Activated naive CD8-positive, alpha-beta T cell treated with anti-CD3 and anti-CD28 coated beads, Interleukin-2, amount 10 ng/mL, durations not matched to agents 7 days and 5 days (primary cell): ENCODE results near the gene MMEL1. TPM values are rescaled to one million over a fixed set of nuclear protein-coding genes. Genes with fewer than 3 reads are reported as not detected.
"Not testable (repeated sequence)": the region's sequence is repeated elsewhere in the genome, so short reads cannot be mapped to it uniquely, and the experiment has no call there.

Source experiments
- ATAC-seq: fragments of 150-1000 bp; cut with Tn5 transposase; one replicate; pipeline ENCODE4 v1.10.0; 2021; ENCODE audit warnings: low read depth, moderate library complexity
- POLR2A ChIA-PET: fragments of 350-600 bp; sonication (Branson Sonifier 250); formaldehyde crosslinking; loops from one replicate; lab custom pipeline; 2021; ENCODE audit warnings: antibody characterized with exemption; lab: Charles Lee
- DNase-seq: peaks from one replicate; pipeline ENCODE4 v3.0.0; 2021
- H3K27ac Mint-ChIP-seq: one replicate; pipeline ENCODE4 v1.8.0; 2022; ENCODE audit warnings: mild to moderate bottlenecking, mixed read lengths
- H3K27me3 Mint-ChIP-seq: one replicate; pipeline ENCODE4 v1.8.0; 2022; ENCODE audit warnings: mild to moderate bottlenecking, moderate library complexity, mixed read lengths
- H3K36me3 Mint-ChIP-seq: one replicate; pipeline ENCODE4 v1.8.0; 2021; ENCODE audit warnings: mild to moderate bottlenecking, mixed read lengths
- H3K4me1 Mint-ChIP-seq: one replicate; pipeline ENCODE4 v1.8.0; 2021; ENCODE audit warnings: mixed read lengths
- H3K4me3 Mint-ChIP-seq: one replicate; pipeline ENCODE4 v1.8.0; 2022; ENCODE audit warnings: mild to moderate bottlenecking, moderate library complexity, mixed read lengths
- H3K9me3 Mint-ChIP-seq: one replicate; pipeline ENCODE4 v1.8.0; 2021; ENCODE audit warnings: mixed read lengths
- total RNA-seq, 2 experiments: library from RNA; stranded (reverse); gene quantifications; one replicate each; pipeline ENCODE4 v1.2.3, GENCODE V29; 2021

The MMEL1 gene
- total RNA-seq, 2 experiments from 2014 or later = 3.0 to 4.1 TPM

DNA sequence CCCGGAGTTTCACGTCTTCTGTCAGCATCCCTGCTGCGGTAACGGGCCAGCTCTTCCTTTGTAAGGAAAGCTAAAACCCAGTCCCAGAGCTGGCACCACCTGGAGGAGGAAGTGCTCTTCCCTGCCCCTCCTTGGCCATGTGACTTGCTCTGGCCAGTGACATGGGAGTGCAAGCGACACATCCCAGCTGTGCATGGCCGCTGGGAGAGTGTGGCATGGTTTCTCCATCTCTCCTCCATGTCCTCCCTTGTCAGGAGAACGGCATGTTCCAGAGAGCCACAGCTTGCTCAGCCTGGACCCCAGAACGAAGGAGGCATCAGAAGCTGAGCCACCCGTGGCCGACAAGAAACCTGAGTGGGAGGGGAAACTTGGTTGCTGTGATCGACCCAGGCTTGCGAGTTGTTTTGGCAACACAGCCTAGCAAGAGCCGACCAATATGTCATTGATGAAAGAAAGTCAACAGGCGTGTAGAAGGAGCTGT lies 48.9 kb downstream of the MMEL1 start:
- peaks cover 38% of the 10 kb centered on the region for H3K4me1 Mint-ChIP-seq
- no peaks in the 10 kb centered on the region for H3K9me3 Mint-ChIP-seq
- H3K36me3 Mint-ChIP-seq = peaks cover 1% of the 10 kb centered on the region
- H3K4me3 Mint-ChIP-seq = peak overlapping the region; percentile 95
- no peaks in the 10 kb centered on the region for H3K27me3 Mint-ChIP-seq
- ATAC-seq (no peak), DNase-seq (no peak)
- H3K27ac Mint-ChIP-seq = peak overlapping the region; percentile 96
- POLR2A ChIA-PET = interaction anchor here (1.1 to 7.8 kb wide), 9 partner anchors 9 to 171 kb away, joined by 3 to 231 read pairs (median 5); partner anchors contain the start of genes PANK4, PEX10 and TNFRSF14

DNA sequence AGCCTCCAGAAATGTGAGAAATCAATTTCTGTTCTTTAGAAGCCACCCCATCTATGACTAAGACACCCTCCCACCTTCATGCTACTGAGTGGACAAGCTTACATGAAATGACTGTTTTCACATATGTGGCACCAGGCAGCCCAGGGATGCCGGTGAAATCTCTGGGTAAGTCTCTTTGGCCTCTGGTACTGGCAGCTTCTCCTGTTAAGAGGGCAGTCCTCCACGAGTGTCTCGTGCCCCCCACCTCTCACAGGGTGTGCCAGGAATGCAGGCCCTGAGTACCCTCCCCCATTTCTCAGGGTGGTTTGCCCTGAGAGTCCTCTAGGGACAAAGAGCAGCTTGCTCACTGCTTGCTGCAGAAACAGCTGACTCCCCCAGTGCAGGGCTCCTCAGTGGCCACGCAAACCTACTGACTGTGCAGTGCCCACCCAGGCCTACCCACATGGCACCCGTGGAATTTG lies 49.5 kb downstream of the MMEL1 start:
- ATAC-seq (no peak), DNase-seq (no peak)
- H3K27me3 Mint-ChIP-seq = no peaks in the 10 kb centered on the region
- H3K4me1 Mint-ChIP-seq = peaks cover 43% of the 10 kb centered on the region
- peak overlapping the region; percentile 96 for H3K27ac Mint-ChIP-seq
- H3K4me3 Mint-ChIP-seq = peak overlapping the region; percentile 95
- peaks cover 4% of the 10 kb centered on the region for H3K36me3 Mint-ChIP-seq
- POLR2A ChIA-PET = interaction anchor here (0.8 to 7.8 kb wide), 8 partner anchors 9 to 171 kb away, joined by 3 to 231 read pairs (median 12); partner anchors contain the start of genes PANK4, PEX10 and TNFRSF14
- no peaks in the 10 kb centered on the region for H3K9me3 Mint-ChIP-seq

DNA sequence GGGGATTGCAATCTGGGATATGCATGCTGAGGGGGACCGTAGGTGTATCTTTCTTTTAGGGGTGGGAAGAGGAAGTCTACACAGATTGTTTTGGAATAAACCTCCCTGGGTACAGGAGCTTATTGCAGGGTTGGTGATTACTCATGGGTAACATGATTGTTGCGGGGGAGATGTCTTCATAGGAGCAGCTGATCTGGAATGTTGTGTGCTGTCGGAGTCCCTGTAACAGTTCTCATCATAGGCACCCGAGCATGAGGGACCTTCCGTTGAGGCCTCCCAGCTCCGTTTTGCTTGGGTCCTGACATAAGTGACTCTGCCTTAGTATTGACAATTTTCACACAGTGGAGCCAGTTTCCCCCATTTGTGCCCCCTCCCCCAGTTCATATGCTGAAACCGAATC lies 50.4 kb downstream of the MMEL1 start:
- POLR2A ChIA-PET = interaction anchor here (0.7 to 7.8 kb wide), 3 partner anchors 8 to 166 kb away, joined by 3 to 231 read pairs (median 3); partner anchors contain the start of gene TNFRSF14
- Mint-ChIP-seq H3K36me3 (peaks cover 4% of the 10 kb centered on the region), H3K4me1 (peaks cover 47% of the 10 kb centered on the region), H3K27ac (peak overlapping the region; percentile 39), H3K9me3 (no peaks in the 10 kb centered on the region), H3K27me3 (no peaks in the 10 kb centered on the region), H3K4me3 (no peak overlapping the region)
- ATAC-seq (no peak), DNase-seq (no peak)

DNA sequence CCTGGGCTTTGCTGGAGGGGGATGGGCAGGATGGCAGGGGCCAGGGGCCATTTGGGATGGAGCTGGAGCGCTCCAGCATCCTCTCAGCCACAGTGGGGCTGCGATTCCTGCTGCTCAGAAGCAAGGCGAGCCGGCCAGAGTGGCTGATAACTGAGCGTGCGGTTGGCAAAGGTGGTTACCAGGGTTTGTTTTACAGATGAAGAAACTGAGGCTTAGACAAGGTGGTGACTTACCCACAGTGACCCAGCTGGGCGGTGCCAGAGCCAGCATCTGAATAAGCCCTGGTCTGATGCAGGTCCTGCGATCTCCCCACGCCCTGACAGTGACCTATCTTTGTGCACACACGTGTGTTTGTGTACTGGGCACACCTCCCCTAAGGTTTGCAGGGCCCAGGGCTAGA lies 52.1 kb downstream of the MMEL1 start:
- no peak for DNase-seq
- Mint-ChIP-seq H3K4me1 (peaks cover 54% of the 10 kb centered on the region), H3K36me3 (peaks cover 4% of the 10 kb centered on the region), H3K27ac (peak overlapping the region; percentile 20), H3K4me3 (no peak overlapping the region), H3K9me3 (no peaks in the 10 kb centered on the region), H3K27me3 (no peaks in the 10 kb centered on the region)
- no peak for ATAC-seq
- POLR2A ChIA-PET = interaction anchor here (0.7 to 2.0 kb wide), 3 partner anchors 25 to 63 kb away, joined by 3 to 9 read pairs (median 3); partner anchors contain the start of gene TNFRSF14

GRCh38 chr1:2578758-2579118 lies 54.1 kb downstream of the MMEL1 start:
- POLR2A ChIA-PET = interaction anchor here (1.3 to 3.1 kb wide), 7 partner anchors 7 to 53 kb away, joined by 4 to 68 read pairs (median 8); partner anchors contain the start of genes PRXL2B and TNFRSF14
- ATAC-seq = no peak

GRCh38 chr1:2577565-2578075 lies 55.2 kb downstream of the MMEL1 start:
- DNase-seq, H3K9me3 Mint-ChIP-seq, H3K27me3 Mint-ChIP-seq: not testable (repeated sequence)
- H3K36me3 Mint-ChIP-seq = peaks cover 11% of the 10 kb centered on the region
- peak; percentile 45 for ATAC-seq
- peaks cover 36% of the 10 kb centered on the region for H3K4me1 Mint-ChIP-seq
- H3K27ac Mint-ChIP-seq = peak overlapping the region; percentile 87
- POLR2A ChIA-PET = interaction anchor here (0.9 to 3.1 kb wide), 9 partner anchors 8 to 162 kb away, joined by 3 to 68 read pairs (median 6); partner anchors contain the start of genes PRXL2B and TNFRSF14
- peak overlapping the region; percentile 75 for H3K4me3 Mint-ChIP-seq

More at GRCh38 chr1:2578758-2579118, 54.1 kb downstream of the MMEL1 start:
- H3K9me3 Mint-ChIP-seq = no peaks in the 10 kb centered on the region
- H3K36me3 Mint-ChIP-seq = peaks cover 4% of the 10 kb centered on the region
- H3K4me3 Mint-ChIP-seq = peak overlapping the region; percentile 75
- no peak for DNase-seq
- H3K27ac Mint-ChIP-seq = peak overlapping the region; percentile 87
- peaks cover 44% of the 10 kb centered on the region for H3K4me1 Mint-ChIP-seq
- no peaks in the 10 kb centered on the region for H3K27me3 Mint-ChIP-seq

GRCh38 chr1:2575801-2576663 lies 56.8 kb downstream of the MMEL1 start:
- DNase-seq (no peak), ATAC-seq (no peak)
- H3K27me3 Mint-ChIP-seq = no peaks in the 10 kb centered on the region
- H3K27ac Mint-ChIP-seq = peak overlapping the region; percentile 67
- H3K9me3 Mint-ChIP-seq = peaks cover 7% of the 10 kb centered on the region
- H3K4me1 Mint-ChIP-seq = peaks cover 28% of the 10 kb centered on the region
- H3K36me3 Mint-ChIP-seq = peaks cover 13% of the 10 kb centered on the region
- POLR2A ChIA-PET = interaction anchor here (3.1 kb wide), 1 partner anchor 19 kb away, joined by 68 read pairs; the partner anchor contains the start of gene TNFRSF14
- H3K4me3 Mint-ChIP-seq = no peak overlapping the region

DNA sequence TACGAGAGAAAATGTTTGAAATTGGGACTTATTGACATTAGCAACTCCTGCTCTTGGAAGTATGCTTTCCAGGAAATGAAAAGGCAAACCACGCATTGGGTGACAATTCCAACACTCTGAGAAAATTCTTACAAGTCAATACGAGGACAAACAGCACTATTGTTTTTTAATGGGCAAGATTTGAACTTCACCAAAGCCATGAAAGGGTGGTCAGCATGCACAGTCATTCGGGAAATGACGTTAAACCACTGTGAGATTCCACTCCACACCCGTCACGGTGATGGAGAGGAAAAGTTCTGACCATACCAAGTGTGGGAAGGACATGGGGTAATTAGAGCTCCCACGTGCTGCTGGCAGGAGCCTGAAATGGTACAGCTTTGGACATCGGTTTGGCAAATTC lies 58.5 kb downstream of the MMEL1 start:
- ATAC-seq (no peak), DNase-seq (no peak)
- peaks cover 13% of the 10 kb centered on the region for H3K36me3 Mint-ChIP-seq
- POLR2A ChIA-PET = interaction anchor here (0.8 to 1.5 kb wide), 4 partner anchors 9 to 16 kb away, joined by 3 to 4 read pairs (median 3); no protein-coding TSS in a partner anchor
- no peaks in the 10 kb centered on the region for H3K27me3 Mint-ChIP-seq
- H3K27ac Mint-ChIP-seq = no peak overlapping the region
- peaks cover 7% of the 10 kb centered on the region for H3K9me3 Mint-ChIP-seq
- H3K4me1 Mint-ChIP-seq = peaks cover 23% of the 10 kb centered on the region
- no peak overlapping the region for H3K4me3 Mint-ChIP-seq

- ATAC-seq (no peak), DNase-seq (no peak)
- Mint-ChIP-seq H3K27ac (no peak overlapping the region), H3K9me3 (peaks cover 7% of the 10 kb centered on the region), H3K36me3 (peaks cover 9% of the 10 kb centered on the region), H3K4me3 (no peak overlapping the region), H3K27me3 (no peaks in the 10 kb centered on the region), H3K4me1 (peaks cover 16% of the 10 kb centered on the region)
- POLR2A ChIA-PET = interaction anchor here (0.7 to 1.3 kb wide), 3 partner anchors 12 to 16 kb away, joined by 3 to 4 read pairs (median 4); no protein-coding TSS in a partner anchor
These were observed 59.4 kb downstream of the MMEL1 start for GRCh38 chr1:2573250-2573920.

DNA sequence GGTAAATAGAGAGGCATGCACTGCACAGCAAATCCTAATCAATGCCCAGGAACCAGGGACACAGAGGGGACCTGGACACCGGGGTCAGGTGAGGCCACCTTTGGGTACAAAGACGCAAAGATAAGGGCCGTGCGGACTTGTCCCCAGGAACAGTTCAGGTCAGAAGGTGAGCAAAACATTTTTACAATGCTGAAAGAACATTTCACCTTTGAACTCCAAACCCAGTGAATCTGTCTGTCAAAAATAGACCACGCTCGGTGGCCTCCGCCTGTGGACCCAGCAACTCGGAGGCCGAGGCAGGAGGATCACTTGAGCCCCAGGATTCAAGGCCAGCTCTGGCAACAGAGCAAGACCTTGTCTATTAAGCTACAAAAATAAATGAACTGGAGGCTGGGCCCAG lies 61.5 kb downstream of the MMEL1 start:
- no peak for DNase-seq
- Mint-ChIP-seq H3K36me3 (peaks cover 9% of the 10 kb centered on the region), H3K27me3 (no peaks in the 10 kb centered on the region), H3K9me3 (peaks cover 7% of the 10 kb centered on the region), H3K4me1 (peaks cover 8% of the 10 kb centered on the region), H3K27ac (no peak overlapping the region), H3K4me3 (no peak overlapping the region)
- no peak for ATAC-seq
- POLR2A ChIA-PET = interaction anchor here (1.2 to 2.6 kb wide), 3 partner anchors 12 to 15 kb away, joined by 5 to 8 read pairs (median 8); partner anchors contain the start of genes PRXL2B and TNFRSF14

- Mint-ChIP-seq H3K36me3 (peaks cover 9% of the 10 kb centered on the region), H3K4me1 (peaks cover 2% of the 10 kb centered on the region), H3K4me3 (no peak overlapping the region), H3K9me3 (peaks cover 7% of the 10 kb centered on the region), H3K27ac (no peak overlapping the region), H3K27me3 (no peaks in the 10 kb centered on the region)
- no peak for DNase-seq
- POLR2A ChIA-PET = interaction anchor here (1.2 to 2.6 kb wide), 2 partner anchors 14 to 15 kb away, joined by 8 read pairs; partner anchors contain the start of genes PRXL2B and TNFRSF14
- no peak for ATAC-seq
These were observed 62.5 kb downstream of the MMEL1 start for GRCh38 chr1:2570332-2570731.

DNA sequence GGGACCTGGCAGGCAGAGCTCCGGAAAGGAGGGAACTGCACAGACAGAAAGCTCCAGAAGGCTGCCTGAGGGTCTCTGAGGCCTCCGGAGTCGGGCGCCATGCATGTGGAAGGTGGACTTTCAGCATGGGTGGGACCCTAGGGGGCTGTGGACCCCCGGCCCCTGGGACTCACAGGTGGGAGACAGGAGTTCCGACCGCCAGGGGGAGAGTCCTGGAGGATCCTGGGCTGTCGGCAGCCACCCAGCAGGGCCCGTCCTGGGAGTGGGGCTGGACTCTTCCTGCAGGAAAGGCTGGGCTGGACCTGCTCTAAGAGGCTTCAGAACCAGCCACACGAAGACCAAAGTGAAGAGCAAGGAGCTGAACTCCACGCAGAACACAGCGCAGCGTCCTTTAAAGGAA lies 63.1 kb downstream of the MMEL1 start:
- ATAC-seq, H3K27ac Mint-ChIP-seq, H3K36me3 Mint-ChIP-seq, H3K4me3 Mint-ChIP-seq, DNase-seq, POLR2A ChIA-PET, H3K4me1 Mint-ChIP-seq, H3K27me3 Mint-ChIP-seq, H3K9me3 Mint-ChIP-seq: not testable (repeated sequence)
